Parathyroid adenoma (tissue), 2 donors: ENCODE data around the gene OR11A1.

Source experiments
- H2AFZ ChIP-seq: fragments of 300-600 bp; sonication (generic); one replicate; pipeline ENCODE4 v1.7.0; 2017; ENCODE audit warnings: antibody characterized with exemption, mild to moderate bottlenecking
- H3K27ac ChIP-seq: fragments of 300-600 bp; sonication (generic); one replicate; pipeline ENCODE4 v1.7.0; 2017
- H3K27me3 ChIP-seq: fragments of 300-600 bp; sonication (generic); one replicate; pipeline ENCODE4 v1.7.0; 2017; ENCODE audit warnings: low read length; ENCODE audit not compliant: control insufficient read depth, insufficient read depth
- H3K36me3 ChIP-seq: fragments of 300-600 bp; sonication (generic); one replicate; pipeline ENCODE4 v1.7.0; 2017; ENCODE audit warnings: low read length; ENCODE audit not compliant: control insufficient read depth, insufficient read depth
- H3K4me1 ChIP-seq: fragments of 300-600 bp; sonication (generic); one replicate; pipeline ENCODE4 v1.7.0; 2017; ENCODE audit warnings: control low read depth
- H3K4me2 ChIP-seq: fragments of 300-600 bp; sonication (generic); one replicate; pipeline ENCODE4 v1.7.0; 2017; ENCODE audit warnings: low read length
- H3K4me3 ChIP-seq: fragments of 300-600 bp; sonication (generic); one replicate; pipeline ENCODE4 v1.7.0; 2017; ENCODE audit warnings: low read depth, low read length
- H3K79me2 ChIP-seq: fragments of 300-600 bp; sonication (generic); one replicate; pipeline ENCODE4 v1.7.0; 2017; ENCODE audit warnings: control low read depth
- H3K9ac ChIP-seq: fragments of 300-600 bp; sonication (generic); one replicate; pipeline ENCODE4 v1.7.0; 2017; ENCODE audit warnings: mild to moderate bottlenecking
- H3K9me3 ChIP-seq: fragments of 300-600 bp; sonication (generic); one replicate; pipeline ENCODE4 v1.7.0; 2017; ENCODE audit warnings: low read length; ENCODE audit not compliant: control insufficient read depth
- TF ChIP-seq, protein P1 (sequence below): fragments of 300-600 bp; sonication (generic); IDR thresholded peaks from one replicate; pipeline ENCODE4 v1.7.0; 2017; ENCODE audit warnings: antibody characterized with exemption, mild to moderate bottlenecking
- donor health status: primary hyperparathyroidism.

Gene OR11A1

DNA sequence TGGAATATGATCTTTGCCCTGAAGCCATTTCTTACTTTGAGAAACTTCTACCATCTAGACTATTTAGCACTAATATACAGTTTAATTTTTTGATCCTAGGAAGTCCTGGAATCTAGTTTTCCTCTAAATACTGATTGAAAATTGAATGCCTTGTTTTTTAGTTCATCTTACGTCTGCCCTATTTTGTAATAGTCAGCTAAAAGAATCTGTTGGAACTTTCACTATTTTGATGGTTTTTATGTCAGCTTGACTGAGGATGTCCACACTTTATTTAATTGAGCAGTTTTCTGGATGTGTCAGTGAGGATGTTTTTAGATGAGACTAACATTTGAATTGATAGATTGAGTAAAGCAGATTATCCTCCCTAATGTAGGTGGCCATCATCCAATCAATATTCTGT, 53.1 kb downstream of the OR11A1 start:
- no peaks in the 10 kb centered on the region for H3K4me1 ChIP-seq
- no peaks in the 10 kb centered on the region for H3K9me3 ChIP-seq
- no peak overlapping the region for H3K27ac ChIP-seq
- H3K4me3 ChIP-seq: no peak overlapping the region
- H2AFZ ChIP-seq: no peak overlapping the region
- H3K79me2 ChIP-seq: no peaks in the 10 kb centered on the region
- TF ChIP-seq, protein P1, sequence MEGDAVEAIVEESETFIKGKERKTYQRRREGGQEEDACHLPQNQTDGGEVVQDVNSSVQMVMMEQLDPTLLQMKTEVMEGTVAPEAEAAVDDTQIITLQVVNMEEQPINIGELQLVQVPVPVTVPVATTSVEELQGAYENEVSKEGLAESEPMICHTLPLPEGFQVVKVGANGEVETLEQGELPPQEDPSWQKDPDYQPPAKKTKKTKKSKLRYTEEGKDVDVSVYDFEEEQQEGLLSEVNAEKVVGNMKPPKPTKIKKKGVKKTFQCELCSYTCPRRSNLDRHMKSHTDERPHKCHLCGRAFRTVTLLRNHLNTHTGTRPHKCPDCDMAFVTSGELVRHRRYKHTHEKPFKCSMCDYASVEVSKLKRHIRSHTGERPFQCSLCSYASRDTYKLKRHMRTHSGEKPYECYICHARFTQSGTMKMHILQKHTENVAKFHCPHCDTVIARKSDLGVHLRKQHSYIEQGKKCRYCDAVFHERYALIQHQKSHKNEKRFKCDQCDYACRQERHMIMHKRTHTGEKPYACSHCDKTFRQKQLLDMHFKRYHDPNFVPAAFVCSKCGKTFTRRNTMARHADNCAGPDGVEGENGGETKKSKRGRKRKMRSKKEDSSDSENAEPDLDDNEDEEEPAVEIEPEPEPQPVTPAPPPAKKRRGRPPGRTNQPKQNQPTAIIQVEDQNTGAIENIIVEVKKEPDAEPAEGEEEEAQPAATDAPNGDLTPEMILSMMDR: no peak
- no peak overlapping the region for H3K4me2 ChIP-seq
- H3K36me3 ChIP-seq: no peaks in the 10 kb centered on the region
- no peak overlapping the region for H3K9ac ChIP-seq
- no peaks in the 10 kb centered on the region for H3K27me3 ChIP-seq

DNA sequence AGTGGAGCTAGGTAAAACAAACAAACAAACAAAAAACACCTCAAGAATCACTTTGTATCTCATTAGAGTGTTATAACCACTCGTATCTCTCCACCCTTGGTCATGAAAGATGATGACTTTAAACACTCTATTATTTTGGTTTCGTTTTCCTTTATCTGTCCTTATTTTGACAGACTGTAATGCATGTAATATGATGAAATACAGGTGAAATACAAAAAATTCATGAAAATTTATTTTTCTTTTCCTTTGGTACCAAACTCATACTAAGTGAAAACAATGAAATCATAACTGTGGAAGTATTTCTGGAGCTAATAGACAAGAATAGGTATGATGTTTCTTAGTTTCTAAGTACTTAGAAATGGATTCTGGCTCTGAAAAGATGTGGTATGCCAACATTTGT, 57.3 kb downstream of the OR11A1 start:
- H3K79me2 ChIP-seq: no peaks in the 10 kb centered on the region
- H3K9ac ChIP-seq: no peak overlapping the region
- H3K27ac ChIP-seq: no peak overlapping the region
- no peak overlapping the region for H3K4me3 ChIP-seq
- H3K27me3 ChIP-seq: no peaks in the 10 kb centered on the region
- no peak overlapping the region for H3K4me2 ChIP-seq
- no peaks in the 10 kb centered on the region for H3K36me3 ChIP-seq
- H3K9me3 ChIP-seq: no peaks in the 10 kb centered on the region
- H3K4me1 ChIP-seq: no peaks in the 10 kb centered on the region
- TF ChIP-seq, protein P1: no peak
- H2AFZ ChIP-seq: no peak overlapping the region

DNA sequence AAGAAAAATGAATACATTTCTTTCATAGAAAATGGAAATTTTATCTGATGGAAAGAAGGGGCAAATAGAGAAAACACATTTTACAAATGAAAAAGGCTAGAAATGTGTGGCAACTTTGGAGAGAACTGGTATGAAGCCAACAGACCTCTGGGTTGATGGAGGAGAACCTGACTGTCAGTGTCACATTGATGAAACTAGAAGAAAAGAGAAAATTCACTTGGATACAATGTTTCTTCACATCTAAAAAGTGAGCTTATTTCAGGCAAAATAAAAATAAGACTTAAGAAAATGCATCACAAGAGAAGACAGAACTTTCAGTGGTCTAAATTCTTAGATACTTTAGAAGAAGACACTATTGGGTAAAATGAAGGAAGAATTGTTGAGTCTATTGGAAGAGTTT, 61.5 kb downstream of the OR11A1 start, which contains the start of gene OR12D2:
TSS of gene OR12D2 (plus strand) at position 301 of the 400 bp plus-strand sequence. CDS start 1,069 bp downstream, outside the sequence.
- Histone ChIP-seq H3K36me3 (no peaks in the 10 kb centered on the region), H3K79me2 (no peaks in the 10 kb centered on the region), H3K9ac (no peak within 1 kb of the TSS), H3K4me2 (no peak within 1 kb of the TSS), H2AFZ (no peak within 1 kb of the TSS), H3K4me3 (no peak within 1 kb of the TSS), H3K27me3 (no peaks in the 10 kb centered on the region), H3K27ac (no peak within 1 kb of the TSS), H3K4me1 (no peaks in the 10 kb centered on the region), H3K9me3 (no peaks in the 10 kb centered on the region)
- TF ChIP-seq, protein P1: no peak

DNA sequence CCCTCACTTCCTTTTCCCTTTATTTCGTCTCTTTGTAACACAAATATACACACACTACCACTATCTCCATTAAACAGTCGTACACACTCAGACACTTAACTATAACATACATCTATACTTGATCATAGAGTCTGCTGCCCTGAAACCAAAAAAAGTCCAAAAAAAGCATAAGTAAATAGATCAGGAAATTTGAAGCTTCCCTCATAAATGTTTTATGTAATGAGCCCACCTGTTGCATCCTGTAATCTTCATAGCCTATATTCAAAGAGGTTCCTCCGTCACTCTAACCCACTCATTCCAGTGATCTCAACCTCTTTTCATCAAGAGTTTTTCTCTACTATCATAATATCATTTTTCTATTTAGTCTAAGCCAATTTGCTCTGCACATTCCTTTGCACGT, 68.3 kb downstream of the OR11A1 start:
- Histone ChIP-seq H3K36me3 (no peaks in the 10 kb centered on the region), H3K4me1 (no peaks in the 10 kb centered on the region), H3K4me2 (no peak overlapping the region), H3K79me2 (no peaks in the 10 kb centered on the region), H3K9ac (no peak overlapping the region), H3K4me3 (no peak overlapping the region), H3K27me3 (no peaks in the 10 kb centered on the region), H2AFZ (no peak overlapping the region), H3K27ac (no peak overlapping the region), H3K9me3 (no peaks in the 10 kb centered on the region)
- TF ChIP-seq, protein P1: no peak

DNA sequence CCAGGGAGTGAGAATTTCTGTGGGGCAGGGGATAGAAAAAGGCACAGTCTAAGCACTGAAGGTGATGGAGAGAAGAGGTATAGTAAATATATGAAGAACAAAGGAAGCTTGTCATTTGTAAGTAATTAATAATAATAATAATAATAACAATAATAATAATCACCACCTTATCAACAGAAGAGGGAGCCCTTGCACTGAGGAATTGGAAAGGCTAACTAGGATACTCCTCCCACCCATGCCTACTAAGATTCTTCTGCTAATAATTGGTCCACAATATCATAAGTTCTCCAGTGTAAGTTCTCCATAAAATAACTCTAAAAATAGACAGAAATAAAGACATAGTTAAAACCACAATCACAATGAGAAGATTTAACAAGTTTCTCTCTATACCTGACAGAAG, 80.9 kb downstream of the OR11A1 start:
- H3K4me3 ChIP-seq: no peak overlapping the region
- H3K27me3 ChIP-seq: no peaks in the 10 kb centered on the region
- no peaks in the 10 kb centered on the region for H3K9me3 ChIP-seq
- H3K36me3 ChIP-seq: no peaks in the 10 kb centered on the region
- H3K27ac ChIP-seq: no peak overlapping the region
- no peaks in the 10 kb centered on the region for H3K79me2 ChIP-seq
- TF ChIP-seq, protein P1: no peak
- H2AFZ ChIP-seq: no peak overlapping the region
- H3K4me2 ChIP-seq: no peak overlapping the region
- H3K4me1 ChIP-seq: no peaks in the 10 kb centered on the region
- no peak overlapping the region for H3K9ac ChIP-seq
